ENCODE measurements around the gene CDK19. TPM values are rescaled to one million over a fixed set of nuclear protein-coding genes. Genes with fewer than 3 reads are reported as not detected.

CDK19 gene
- total and polyA plus RNA-seq, 2 experiments from 2014 or later: 7.7 to 10.1 TPM

GRCh38 chr6:110769923-110770322 is 45.3 kb downstream of the CDK19 start:
- H3K4me3 Mint-ChIP-seq: no peak overlapping the region
- no peak overlapping the region for H3K27ac ChIP-seq (ENCODE audit: low read depth)
- H3K9me2 ChIP-seq (ENCODE audit: insufficient read depth): peaks cover 6% of the 10 kb centered on the region; the same call in 1 of the 2 replicates
- H3F3A ChIP-seq (replicated peaks; ENCODE audit: low read depth): no peaks in the 10 kb centered on the region
- peaks cover 6% of the 10 kb centered on the region; the same call in 1 of the 2 replicates for H3K36me3 ChIP-seq (ENCODE audit: insufficient read depth)
- H2AFZ ChIP-seq: no peak overlapping the region
- H3K9me3 Mint-ChIP-seq: peaks cover 7% of the 10 kb centered on the region; the same call in 2 of the 3 replicates
- H3K4me2 ChIP-seq: no peak overlapping the region
- no peak for DNase-seq (ENCODE audit: low spot score)
- H3K4me1 ChIP-seq (ENCODE audit: insufficient read depth): no peaks in the 10 kb centered on the region
- H4K20me1 ChIP-seq (replicated peaks; ENCODE audit: insufficient read depth): no peaks in the 10 kb centered on the region
- H3K4me1 Mint-ChIP-seq: peaks cover 7% of the 10 kb centered on the region
- no peak for ATAC-seq
- no peak overlapping the region for H3K4me3 ChIP-seq
- no peaks in the 10 kb centered on the region for H3K27me3 ChIP-seq (ENCODE audit: insufficient read depth)
- TF ChIP-seq, protein P1, sequence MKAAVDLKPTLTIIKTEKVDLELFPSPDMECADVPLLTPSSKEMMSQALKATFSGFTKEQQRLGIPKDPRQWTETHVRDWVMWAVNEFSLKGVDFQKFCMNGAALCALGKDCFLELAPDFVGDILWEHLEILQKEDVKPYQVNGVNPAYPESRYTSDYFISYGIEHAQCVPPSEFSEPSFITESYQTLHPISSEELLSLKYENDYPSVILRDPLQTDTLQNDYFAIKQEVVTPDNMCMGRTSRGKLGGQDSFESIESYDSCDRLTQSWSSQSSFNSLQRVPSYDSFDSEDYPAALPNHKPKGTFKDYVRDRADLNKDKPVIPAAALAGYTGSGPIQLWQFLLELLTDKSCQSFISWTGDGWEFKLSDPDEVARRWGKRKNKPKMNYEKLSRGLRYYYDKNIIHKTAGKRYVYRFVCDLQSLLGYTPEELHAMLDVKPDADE (IDR thresholded peaks at IDR 0.05): no peak
- TF ChIP-seq JUNB (IDR thresholded peaks at IDR 0.05; ENCODE audit: unreplicated experiment): no peak
- no peak for TF ChIP-seq STAT1 (IDR thresholded peaks at IDR 0.05; ENCODE audit: unreplicated experiment)
- TF ChIP-seq ZNF114 (CRISPR knock-in tag; IDR thresholded peaks at IDR 0.05): no peak
- TF ChIP-seq CREB1 (CRISPR knock-in tag; IDR thresholded peaks at IDR 0.05; ENCODE audit: low read depth): no peak
- no peak for TF ChIP-seq NANOG (IDR thresholded peaks at IDR 0.05; ENCODE audit: borderline replicate concordance)
- no peak for TF ChIP-seq ZNF462 (CRISPR knock-in tag; IDR thresholded peaks at IDR 0.05)
- TF ChIP-seq REST (IDR thresholded peaks at IDR 0.05; ENCODE audit: unreplicated experiment): no peak
- TF ChIP-seq ZNF331 (CRISPR knock-in tag; IDR thresholded peaks at IDR 0.05; ENCODE audit: low read depth): no peak
- TF ChIP-seq, protein P2, sequence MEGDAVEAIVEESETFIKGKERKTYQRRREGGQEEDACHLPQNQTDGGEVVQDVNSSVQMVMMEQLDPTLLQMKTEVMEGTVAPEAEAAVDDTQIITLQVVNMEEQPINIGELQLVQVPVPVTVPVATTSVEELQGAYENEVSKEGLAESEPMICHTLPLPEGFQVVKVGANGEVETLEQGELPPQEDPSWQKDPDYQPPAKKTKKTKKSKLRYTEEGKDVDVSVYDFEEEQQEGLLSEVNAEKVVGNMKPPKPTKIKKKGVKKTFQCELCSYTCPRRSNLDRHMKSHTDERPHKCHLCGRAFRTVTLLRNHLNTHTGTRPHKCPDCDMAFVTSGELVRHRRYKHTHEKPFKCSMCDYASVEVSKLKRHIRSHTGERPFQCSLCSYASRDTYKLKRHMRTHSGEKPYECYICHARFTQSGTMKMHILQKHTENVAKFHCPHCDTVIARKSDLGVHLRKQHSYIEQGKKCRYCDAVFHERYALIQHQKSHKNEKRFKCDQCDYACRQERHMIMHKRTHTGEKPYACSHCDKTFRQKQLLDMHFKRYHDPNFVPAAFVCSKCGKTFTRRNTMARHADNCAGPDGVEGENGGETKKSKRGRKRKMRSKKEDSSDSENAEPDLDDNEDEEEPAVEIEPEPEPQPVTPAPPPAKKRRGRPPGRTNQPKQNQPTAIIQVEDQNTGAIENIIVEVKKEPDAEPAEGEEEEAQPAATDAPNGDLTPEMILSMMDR (conservative IDR thresholded peaks at IDR 0.05; ENCODE audit: low read depth in 2 of 2): no peak
- TF ChIP-seq POLR2AphosphoS5 (IDR thresholded peaks at IDR 0.05; ENCODE audit: low read depth): no peak
- no peak for TF ChIP-seq EZH2 (IDR thresholded peaks at IDR 0.05; ENCODE audit: low read depth, unreplicated experiment)
- no peak for TF ChIP-seq EZH2phosphoT487 (IDR thresholded peaks at IDR 0.05; ENCODE audit: unreplicated experiment)
- peaks cover 2% of the 10 kb centered on the region for H3K27me3 Mint-ChIP-seq (ENCODE audit: insufficient read depth, low read depth, poor library complexity)
- no peak overlapping the region for H3K27ac Mint-ChIP-seq
- peaks cover 6% of the 10 kb centered on the region for H3K79me2 ChIP-seq (replicated peaks; ENCODE audit: insufficient read depth)
- peaks cover 41% of the 10 kb centered on the region for H3K36me3 Mint-ChIP-seq (ENCODE audit: low read depth)
